ENCODE results near the gene MAEA. TPM values are rescaled to one million over a fixed set of nuclear protein-coding genes. Genes with fewer than 3 reads are reported as not detected.
"Not testable (repeated sequence)": the region's sequence is repeated elsewhere in the genome, so short reads cannot be mapped to it uniquely, and the experiment has no call there.

The MAEA gene
- total RNA-seq, 2 donors from 2014 or later: 48.8 to 72.7 TPM

DNA sequence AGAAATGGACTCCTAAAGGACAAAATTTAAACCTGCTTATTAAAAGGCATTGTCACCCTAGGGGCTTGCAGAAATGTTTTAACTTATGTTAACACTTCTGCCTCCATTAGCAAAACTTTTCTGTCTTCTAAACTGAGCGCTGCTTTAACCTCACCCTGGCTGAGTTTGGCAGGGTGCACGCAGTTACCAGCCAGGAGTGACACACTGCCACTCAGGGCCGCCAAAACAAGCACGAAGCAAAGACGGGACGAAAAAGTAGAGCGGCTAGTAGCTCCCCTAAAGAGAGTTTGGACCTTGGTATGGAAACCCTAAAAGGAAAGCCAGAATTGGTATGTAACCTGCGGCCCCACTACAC lies 33.6 kb downstream of the MAEA start:
- Mint-ChIP-seq H3K27me3 (ENCODE audit: insufficient read depth) (no peaks in the 10 kb centered on the region), H3K36me3 (ENCODE audit: low read depth) (peaks cover 46% of the 10 kb centered on the region)
- WGBS, 2 experiments (ENCODE audit: insufficient coverage in 1 of 2, insufficient read length in 1 of 2): 95% methylated on average over 8 of the region's 8 CpGs

DNA sequence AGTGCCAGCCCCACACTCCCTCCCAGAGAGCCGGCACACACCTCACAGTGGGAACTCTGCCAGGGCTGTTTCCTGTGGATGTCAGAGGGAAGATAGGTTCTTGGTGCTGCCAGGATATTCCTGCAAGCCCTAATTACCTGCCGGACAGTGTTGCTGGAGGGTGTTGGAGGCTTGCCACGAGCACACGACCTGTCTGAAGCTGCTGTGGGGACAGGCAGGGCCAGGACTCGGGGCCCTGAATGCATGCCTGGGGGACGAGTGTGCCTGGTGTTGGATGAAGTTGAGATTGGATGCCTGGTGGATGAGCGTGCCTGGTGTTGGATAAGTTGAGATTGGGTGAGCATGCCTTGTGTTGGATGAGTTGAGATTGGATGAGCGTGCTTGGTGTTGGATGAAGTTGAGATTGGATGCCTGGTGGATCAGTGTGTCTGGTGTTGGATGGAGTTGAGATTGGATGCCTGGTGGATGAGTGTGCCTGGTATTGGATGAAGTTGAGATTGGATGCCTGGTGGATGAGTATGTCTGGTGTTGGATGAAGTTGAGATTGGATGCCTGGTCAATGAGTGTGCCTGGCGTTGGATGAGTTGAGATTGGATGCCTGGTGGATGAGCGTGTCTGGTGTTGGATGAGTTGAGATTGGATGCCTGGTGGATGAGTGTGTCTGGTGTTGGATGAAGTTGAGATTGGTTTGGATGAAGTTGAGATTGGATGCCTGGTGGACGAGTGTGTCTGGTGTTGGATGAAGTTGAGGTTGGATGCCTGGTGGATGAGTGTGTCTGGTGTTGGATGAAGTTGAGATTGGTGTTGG lies 34.1 kb downstream of the MAEA start:
- H3K4me1 Mint-ChIP-seq: peaks cover 8% of the 10 kb centered on the region
- H3K9ac ChIP-seq (ENCODE audit: extremely low read depth, low read length, poor library complexity, severe bottlenecking): no peak overlapping the region
- H3K36me3 ChIP-seq (ENCODE audit: control insufficient read depth, insufficient read depth, low read length): peaks cover 44% of the 10 kb centered on the region
- H3K4me3 ChIP-seq (ENCODE audit: low read length): no peak overlapping the region
- no peak overlapping the region for H3K4me3 Mint-ChIP-seq
- 94 to 97% methylated on average over 9 to 11 of the region's 11 CpGs for WGBS, 2 experiments (ENCODE audit: insufficient coverage in 1 of 2, insufficient read length in 1 of 2)
- H3K27me3 Mint-ChIP-seq (ENCODE audit: insufficient read depth): no peaks in the 10 kb centered on the region
- no peak overlapping the region for H3K27ac ChIP-seq (ENCODE audit: low read depth, low read length)
- H3K9me3 Mint-ChIP-seq: peaks cover 8% of the 10 kb centered on the region
- H3K4me1 ChIP-seq (ENCODE audit: control insufficient read depth, insufficient read depth, low read length): peaks cover 4% of the 10 kb centered on the region
- H3K9me3 ChIP-seq (ENCODE audit: control insufficient read depth, low read length): peaks cover 9% of the 10 kb centered on the region
- H3K36me3 Mint-ChIP-seq (ENCODE audit: low read depth): peaks cover 40% of the 10 kb centered on the region
- TF ChIP-seq, protein P1, sequence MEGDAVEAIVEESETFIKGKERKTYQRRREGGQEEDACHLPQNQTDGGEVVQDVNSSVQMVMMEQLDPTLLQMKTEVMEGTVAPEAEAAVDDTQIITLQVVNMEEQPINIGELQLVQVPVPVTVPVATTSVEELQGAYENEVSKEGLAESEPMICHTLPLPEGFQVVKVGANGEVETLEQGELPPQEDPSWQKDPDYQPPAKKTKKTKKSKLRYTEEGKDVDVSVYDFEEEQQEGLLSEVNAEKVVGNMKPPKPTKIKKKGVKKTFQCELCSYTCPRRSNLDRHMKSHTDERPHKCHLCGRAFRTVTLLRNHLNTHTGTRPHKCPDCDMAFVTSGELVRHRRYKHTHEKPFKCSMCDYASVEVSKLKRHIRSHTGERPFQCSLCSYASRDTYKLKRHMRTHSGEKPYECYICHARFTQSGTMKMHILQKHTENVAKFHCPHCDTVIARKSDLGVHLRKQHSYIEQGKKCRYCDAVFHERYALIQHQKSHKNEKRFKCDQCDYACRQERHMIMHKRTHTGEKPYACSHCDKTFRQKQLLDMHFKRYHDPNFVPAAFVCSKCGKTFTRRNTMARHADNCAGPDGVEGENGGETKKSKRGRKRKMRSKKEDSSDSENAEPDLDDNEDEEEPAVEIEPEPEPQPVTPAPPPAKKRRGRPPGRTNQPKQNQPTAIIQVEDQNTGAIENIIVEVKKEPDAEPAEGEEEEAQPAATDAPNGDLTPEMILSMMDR (conservative IDR thresholded peaks at IDR 0.05): no peak
- H3K27me3 ChIP-seq (ENCODE audit: control insufficient read depth, insufficient read depth, low read length, poor library complexity, severe bottlenecking): no peaks in the 10 kb centered on the region
- no peak overlapping the region for H3K27ac Mint-ChIP-seq
- DNase-seq: no peak

More for the DNA sequence above, 33.6 kb downstream of the MAEA start:
- Mint-ChIP-seq H3K9me3 (peaks cover 9% of the 10 kb centered on the region), H3K4me3 (no peak overlapping the region), H3K27ac (no peak overlapping the region), H3K4me1 (peaks cover 8% of the 10 kb centered on the region)
- Histone ChIP-seq H3K4me1 (ENCODE audit: control insufficient read depth, insufficient read depth, low read length) (peaks cover 4% of the 10 kb centered on the region), H3K27me3 (ENCODE audit: control insufficient read depth, insufficient read depth, low read length, poor library complexity, severe bottlenecking) (no peaks in the 10 kb centered on the region), H3K9me3 (ENCODE audit: control insufficient read depth, low read length) (peaks cover 9% of the 10 kb centered on the region), H3K36me3 (ENCODE audit: control insufficient read depth, insufficient read depth, low read length) (peaks cover 49% of the 10 kb centered on the region), H3K4me3 (ENCODE audit: low read length) (no peak overlapping the region), H3K27ac (ENCODE audit: low read depth, low read length) (no peak overlapping the region), H3K9ac (ENCODE audit: extremely low read depth, low read length, poor library complexity, severe bottlenecking) (no peak overlapping the region)
- DNase-seq: no peak
- TF ChIP-seq, protein P1 (conservative IDR thresholded peaks at IDR 0.05): no peak

DNA sequence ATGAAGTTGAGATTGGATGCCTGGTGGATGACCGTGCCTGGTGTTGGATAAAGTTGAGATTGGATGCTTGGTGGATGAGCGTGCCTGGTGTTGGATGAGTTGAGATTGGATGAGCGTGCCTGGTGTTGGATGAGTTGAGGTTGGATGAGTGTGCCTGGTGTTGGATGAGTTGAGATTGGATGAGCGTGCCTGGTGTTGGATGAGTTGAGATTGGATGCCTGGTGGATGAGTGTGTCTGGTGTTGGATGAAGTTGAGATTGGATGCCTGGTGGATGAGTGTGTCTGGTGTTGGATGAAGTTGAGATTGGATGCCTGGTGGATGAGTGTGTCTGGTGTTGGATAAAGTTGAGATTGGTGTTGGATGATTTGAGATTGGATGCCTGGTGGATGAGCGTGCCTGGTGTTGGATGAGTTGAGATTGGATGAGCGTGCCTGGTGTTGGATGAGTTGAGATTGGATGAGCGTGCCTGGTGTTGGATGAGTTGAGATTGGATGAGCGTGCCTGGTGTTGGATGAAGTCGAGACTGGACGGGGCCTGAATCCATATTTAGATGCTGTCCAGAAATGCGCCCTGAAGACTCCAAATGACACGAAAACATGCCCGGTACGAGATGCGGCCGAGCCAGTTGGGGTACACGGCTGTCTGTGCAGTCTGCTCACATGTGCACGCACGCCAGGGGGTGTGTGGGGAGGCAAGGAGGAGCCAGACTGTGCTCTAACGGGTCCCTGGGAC lies 34.9 kb downstream of the MAEA start:
- H3K27ac Mint-ChIP-seq; DNase-seq; H3K9me3 ChIP-seq (ENCODE audit: control insufficient read depth, low read length); H3K4me1 Mint-ChIP-seq; H3K27ac ChIP-seq (ENCODE audit: low read depth, low read length); H3K9me3 Mint-ChIP-seq; H3K4me3 Mint-ChIP-seq; H3K4me1 ChIP-seq (ENCODE audit: control insufficient read depth, insufficient read depth, low read length); H3K27me3 Mint-ChIP-seq (ENCODE audit: insufficient read depth); H3K27me3 ChIP-seq (ENCODE audit: control insufficient read depth, insufficient read depth, low read length, poor library complexity, severe bottlenecking); H3K4me3 ChIP-seq (ENCODE audit: low read length); H3K9ac ChIP-seq (ENCODE audit: extremely low read depth, low read length, poor library complexity, severe bottlenecking): not testable (repeated sequence)
- peaks cover 36% of the 10 kb centered on the region for H3K36me3 ChIP-seq (ENCODE audit: control insufficient read depth, insufficient read depth, low read length)
- WGBS, 2 experiments (ENCODE audit: insufficient coverage in 1 of 2, insufficient read length in 1 of 2): 95 to 96% methylated on average over 15 to 20 of the region's 20 CpGs
- H3K36me3 Mint-ChIP-seq (ENCODE audit: low read depth): peaks cover 40% of the 10 kb centered on the region

Data from endodermal cell (in vitro differentiated cells).